Activated T-cell treated with anti-CD3 and anti-CD28 coated beads, Interleukin-2, amount 50 U/mL, for 24 hours (primary cell): ENCODE measurements around the gene PDE4D.
A peak's percentile ranks its signal among the peaks of the same experiment; 100 is the strongest.

ENCODE experiments used
- DNase-seq: peaks from one replicate; pipeline ENCODE4 v3.0.0-alpha.2; 2020
- H3K27ac Mint-ChIP-seq: 2 replicates; pipeline ENCODE4 v1.8.0; 2020; ENCODE audit warnings: mild to moderate bottlenecking, mixed read lengths
- H3K27me3 Mint-ChIP-seq: 2 replicates; pipeline ENCODE4 v1.8.0; 2020; ENCODE audit warnings: mixed read lengths
- H3K36me3 Mint-ChIP-seq: 2 replicates; pipeline ENCODE4 v1.8.0; 2020; ENCODE audit warnings: low read depth, mixed read lengths
- H3K4me1 Mint-ChIP-seq: 2 replicates; pipeline ENCODE4 v1.8.0; 2020; ENCODE audit warnings: low read depth, mixed read lengths
- H3K4me3 Mint-ChIP-seq: 2 replicates; pipeline ENCODE4 v1.8.0; 2020; ENCODE audit warnings: mild to moderate bottlenecking, moderate library complexity, mixed read lengths
- H3K9me3 Mint-ChIP-seq: 2 replicates; pipeline ENCODE4 v1.8.0; 2020; ENCODE audit warnings: mixed read lengths

Gene PDE4D

DNA sequence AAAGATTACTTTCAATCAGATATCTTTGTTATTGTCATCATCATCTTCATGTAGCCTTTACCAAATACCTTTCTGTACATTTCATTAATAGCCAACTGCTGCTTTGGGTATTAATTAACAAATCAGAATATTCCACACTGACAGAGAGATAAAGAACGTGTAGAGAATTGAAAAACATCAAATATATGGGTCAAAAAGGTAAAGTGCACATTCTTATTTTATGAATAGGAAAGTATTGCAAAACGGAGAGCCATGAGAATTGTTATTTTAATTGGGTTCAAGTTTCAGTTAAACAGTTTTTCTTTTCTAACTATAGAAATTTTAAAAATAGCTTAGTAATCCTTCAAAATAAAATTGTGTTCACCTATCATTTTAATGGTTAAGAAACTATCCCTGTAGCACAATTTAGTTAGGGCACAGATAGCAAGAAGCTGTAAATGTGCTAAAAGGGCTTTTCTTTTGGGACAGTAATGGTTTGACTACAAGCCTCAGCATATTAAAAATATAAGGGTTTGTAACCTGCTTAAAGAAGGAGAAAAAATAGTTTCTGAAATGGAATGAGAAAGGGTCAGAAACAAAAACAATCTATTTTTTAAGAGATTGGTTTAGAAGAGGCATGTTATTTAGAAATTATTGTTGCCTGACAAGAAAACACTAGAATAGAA is 62.9 kb downstream of the PDE4D start:
- H3K27ac Mint-ChIP-seq: no peak overlapping the region

DNA sequence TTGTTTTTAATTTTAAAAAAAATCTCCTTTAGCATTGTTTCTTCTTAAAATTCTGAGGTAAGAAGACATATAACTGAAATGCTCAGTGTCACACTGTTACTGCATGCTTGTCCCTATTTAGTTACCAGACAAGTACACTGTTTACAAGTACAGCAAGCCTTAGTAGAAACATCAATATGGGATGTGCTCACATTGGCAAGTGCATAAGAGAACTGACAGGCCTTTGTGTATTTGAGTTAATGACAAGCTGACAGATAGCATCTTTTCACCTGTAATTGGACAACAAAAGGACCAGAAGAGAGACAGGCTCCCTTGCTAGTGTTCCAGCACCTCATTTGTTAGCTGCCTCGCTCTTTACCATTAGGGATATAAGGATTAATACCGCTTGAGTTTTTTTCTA is 63.6 kb downstream of the PDE4D start:
- no peak overlapping the region for H3K27ac Mint-ChIP-seq
- DNase-seq: no peak
- no peaks in the 10 kb centered on the region for H3K4me1 Mint-ChIP-seq
- H3K27me3 Mint-ChIP-seq: no peaks in the 10 kb centered on the region
- H3K4me3 Mint-ChIP-seq: no peak overlapping the region
- H3K36me3 Mint-ChIP-seq: no peaks in the 10 kb centered on the region
- no peaks in the 10 kb centered on the region for H3K9me3 Mint-ChIP-seq

More for the DNA sequence above, 62.9 kb downstream of the PDE4D start:
- no peaks in the 10 kb centered on the region for H3K4me1 Mint-ChIP-seq
- no peak overlapping the region for H3K4me3 Mint-ChIP-seq
- no peaks in the 10 kb centered on the region for H3K9me3 Mint-ChIP-seq
- DNase-seq: no peak
- no peaks in the 10 kb centered on the region for H3K27me3 Mint-ChIP-seq
- no peaks in the 10 kb centered on the region for H3K36me3 Mint-ChIP-seq

DNA sequence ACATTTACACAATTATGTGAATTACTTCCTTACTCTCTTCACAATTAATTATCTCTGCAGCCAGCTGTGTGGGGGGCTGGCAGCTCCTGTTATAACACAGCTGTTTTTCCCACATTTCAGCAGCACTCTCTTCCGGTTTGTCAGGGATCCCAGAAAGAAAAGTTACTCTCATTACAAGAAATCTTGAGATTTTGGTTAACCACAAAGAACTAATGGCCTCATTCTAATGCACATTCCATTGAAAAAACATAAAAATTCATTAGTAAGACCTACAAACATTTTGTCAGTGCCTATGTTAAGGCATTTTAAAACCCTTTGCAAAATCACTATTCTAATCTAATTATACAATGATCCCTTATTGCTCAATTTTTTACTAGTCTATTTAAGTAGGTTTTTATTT is 64.1 kb downstream of the PDE4D start:
- Mint-ChIP-seq H3K9me3 (no peaks in the 10 kb centered on the region), H3K27ac (no peak overlapping the region), H3K36me3 (no peaks in the 10 kb centered on the region), H3K27me3 (no peaks in the 10 kb centered on the region), H3K4me1 (no peaks in the 10 kb centered on the region), H3K4me3 (no peak overlapping the region)
- no peak for DNase-seq

DNA sequence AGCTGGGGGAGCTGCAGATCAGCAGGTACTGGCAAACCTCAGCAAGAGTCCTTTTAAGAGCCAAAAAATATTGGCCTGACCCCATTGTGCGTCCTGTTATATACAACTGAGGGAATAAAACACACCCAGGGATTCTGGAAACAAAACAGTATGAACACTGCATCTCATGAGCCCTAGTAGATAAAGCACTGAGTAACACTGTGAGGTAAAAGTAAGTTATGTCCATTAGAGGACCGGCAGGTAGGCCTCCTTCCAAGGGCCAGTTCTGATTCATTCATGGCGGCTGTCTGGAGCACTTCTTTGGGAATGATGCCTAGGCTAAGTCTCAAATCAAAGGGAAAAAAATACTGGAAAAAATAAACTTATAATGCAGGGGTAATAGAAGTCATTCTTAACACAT is 64.9 kb downstream of the PDE4D start:
- Mint-ChIP-seq H3K9me3 (no peaks in the 10 kb centered on the region), H3K4me1 (no peaks in the 10 kb centered on the region), H3K27me3 (no peaks in the 10 kb centered on the region), H3K36me3 (no peaks in the 10 kb centered on the region), H3K4me3 (no peak overlapping the region), H3K27ac (no peak overlapping the region)
- DNase-seq: no peak

DNA sequence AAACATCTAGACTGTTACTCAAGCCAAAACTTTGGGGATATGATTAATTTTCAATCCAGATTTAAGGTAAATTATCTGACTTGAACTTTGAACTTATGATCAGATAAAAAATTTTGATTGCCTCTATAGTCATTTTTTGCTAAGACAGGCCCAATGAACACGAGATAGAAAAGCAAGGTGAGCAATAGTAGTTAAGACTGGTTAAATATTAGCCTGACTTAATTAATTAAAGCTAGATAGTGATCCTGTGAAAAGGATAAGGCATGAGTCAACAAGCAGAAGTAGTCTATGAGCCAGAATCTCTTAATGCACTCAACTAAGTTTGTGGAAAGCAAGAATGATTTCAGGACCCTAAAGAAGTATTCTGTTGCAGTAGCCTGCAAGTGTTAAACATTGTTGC is 66.5 kb downstream of the PDE4D start:
- Mint-ChIP-seq H3K9me3 (no peaks in the 10 kb centered on the region), H3K4me1 (no peaks in the 10 kb centered on the region), H3K36me3 (no peaks in the 10 kb centered on the region), H3K27ac (no peak overlapping the region), H3K27me3 (peaks cover 6% of the 10 kb centered on the region), H3K4me3 (no peak overlapping the region)
- no peak for DNase-seq

DNA sequence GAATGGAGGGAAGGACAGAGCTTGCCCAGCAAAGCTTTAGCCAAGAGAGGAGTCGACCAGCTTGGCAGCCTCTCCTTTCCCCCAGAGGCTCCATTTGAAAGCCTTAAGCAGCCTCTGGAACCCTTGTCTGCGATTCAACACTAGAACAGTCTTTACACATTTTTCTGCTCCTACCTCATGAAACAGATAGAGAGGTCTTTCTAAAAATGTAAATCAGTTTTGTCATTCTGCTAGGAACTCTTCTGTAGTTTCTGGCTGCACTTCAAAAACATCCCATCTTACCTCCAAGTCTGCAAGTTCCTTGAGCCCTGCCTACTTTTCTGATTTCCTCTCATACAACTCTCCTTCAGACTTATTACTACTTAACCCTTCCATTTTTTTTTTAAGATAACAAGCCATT is 70.1 kb downstream of the PDE4D start:
- H3K4me3 Mint-ChIP-seq: no peak overlapping the region
- H3K9me3 Mint-ChIP-seq: no peaks in the 10 kb centered on the region
- H3K4me1 Mint-ChIP-seq: no peaks in the 10 kb centered on the region
- DNase-seq: no peak
- peaks cover 21% of the 10 kb centered on the region for H3K27me3 Mint-ChIP-seq
- H3K27ac Mint-ChIP-seq: no peak overlapping the region
- H3K36me3 Mint-ChIP-seq: no peaks in the 10 kb centered on the region

DNA sequence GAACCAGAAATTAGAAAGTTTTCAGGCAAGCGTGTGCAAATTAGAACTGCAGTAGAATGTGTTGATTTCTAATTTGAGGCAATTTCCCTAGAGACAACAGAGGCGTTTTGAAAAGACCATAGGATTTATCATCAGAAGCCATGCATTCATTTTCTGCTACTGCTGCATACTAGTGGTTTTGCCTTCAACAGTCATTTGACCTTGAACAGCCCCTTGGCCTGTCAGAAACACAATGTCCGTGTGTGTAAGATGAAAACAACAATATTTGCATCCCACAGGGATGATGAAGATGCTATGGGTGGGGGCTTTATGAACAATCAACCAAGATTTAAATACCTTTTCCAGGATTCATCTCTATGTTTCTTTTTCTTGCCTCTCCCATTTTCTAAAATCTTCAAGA is 73.7 kb downstream of the PDE4D start:
- Mint-ChIP-seq H3K9me3 (no peaks in the 10 kb centered on the region), H3K4me1 (no peaks in the 10 kb centered on the region), H3K27ac (no peak overlapping the region), H3K27me3 (peaks cover 24% of the 10 kb centered on the region), H3K36me3 (no peaks in the 10 kb centered on the region), H3K4me3 (no peak overlapping the region)
- no peak for DNase-seq

DNA sequence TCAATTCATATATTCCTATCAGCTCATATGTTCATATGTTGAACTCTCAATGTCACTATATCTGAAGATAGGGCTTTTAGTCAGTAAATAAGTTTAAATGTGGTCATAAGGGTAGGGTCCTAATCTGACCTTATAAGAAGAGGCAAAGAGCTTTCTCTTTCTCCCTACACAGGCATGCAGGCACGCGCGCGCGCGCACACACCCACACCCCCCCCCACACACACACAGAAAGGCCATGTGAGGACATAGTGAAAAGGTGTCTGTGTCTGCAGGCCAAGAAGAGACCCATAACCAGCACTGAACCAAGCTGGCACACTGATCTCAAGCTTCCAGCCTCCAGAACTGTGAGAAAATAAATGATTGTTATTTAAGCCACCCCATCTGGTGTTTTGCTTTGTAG is 76.0 kb downstream of the PDE4D start:
- Mint-ChIP-seq H3K27ac (no peak overlapping the region), H3K27me3 (peaks cover 19% of the 10 kb centered on the region), H3K36me3 (no peaks in the 10 kb centered on the region), H3K4me3 (no peak overlapping the region), H3K9me3 (no peaks in the 10 kb centered on the region), H3K4me1 (no peaks in the 10 kb centered on the region)
- no peak for DNase-seq

DNA sequence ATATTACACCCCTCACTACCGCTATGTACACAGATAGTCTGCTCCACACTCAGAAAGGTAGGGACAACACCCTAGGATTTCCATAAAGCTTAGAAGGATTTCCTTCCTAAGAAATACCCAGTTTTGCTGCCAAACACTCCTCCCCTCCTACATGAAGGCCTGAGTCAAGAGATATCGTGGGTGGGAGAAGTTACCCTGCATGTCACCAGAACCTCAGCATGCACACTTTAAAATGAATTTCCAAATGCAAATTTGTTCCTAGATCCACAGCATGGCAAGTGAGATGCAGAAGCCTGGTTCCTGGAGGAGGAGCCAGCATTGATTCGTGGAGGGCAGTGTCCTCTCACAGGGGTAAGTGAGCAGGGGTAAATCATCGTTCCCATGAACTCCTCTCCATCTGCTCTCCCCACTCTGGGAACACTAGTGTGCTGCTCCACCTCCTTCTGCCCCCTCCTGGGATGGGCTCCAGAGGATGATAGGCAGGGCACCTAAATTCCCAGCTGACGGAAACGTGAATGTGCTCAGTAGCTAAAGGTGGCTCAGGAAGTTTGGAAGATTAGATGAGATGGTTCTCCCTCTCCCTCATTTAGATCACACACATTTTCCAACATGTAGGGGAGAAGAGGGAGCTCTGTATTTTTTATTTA is 76.7 kb downstream of the PDE4D start:
- no peak overlapping the region for H3K27ac Mint-ChIP-seq
- peaks cover 17% of the 10 kb centered on the region for H3K27me3 Mint-ChIP-seq
- DNase-seq: no peak
- no peaks in the 10 kb centered on the region for H3K36me3 Mint-ChIP-seq
- H3K9me3 Mint-ChIP-seq: no peaks in the 10 kb centered on the region
- H3K4me3 Mint-ChIP-seq: no peak overlapping the region
- no peaks in the 10 kb centered on the region for H3K4me1 Mint-ChIP-seq

DNA sequence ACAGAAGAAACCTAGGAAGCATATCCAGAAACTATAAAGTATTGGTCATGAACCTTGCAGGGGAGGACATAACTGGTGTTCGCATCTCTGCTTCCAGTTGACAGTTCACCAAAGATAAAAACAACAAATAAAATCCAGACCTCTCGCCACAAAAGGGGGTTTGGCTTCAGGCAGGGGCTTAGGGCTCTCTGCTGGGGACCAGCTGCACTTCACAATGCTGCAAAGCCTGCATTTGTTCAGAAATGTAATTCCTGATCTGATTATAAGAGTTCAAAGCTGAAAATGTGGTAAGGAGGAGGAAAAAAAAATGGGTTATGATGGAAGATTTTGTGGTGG is 79.0 kb downstream of the PDE4D start:
- Mint-ChIP-seq H3K4me3 (no peak overlapping the region), H3K27ac (no peak overlapping the region), H3K36me3 (no peaks in the 10 kb centered on the region), H3K4me1 (no peaks in the 10 kb centered on the region), H3K27me3 (peaks cover 23% of the 10 kb centered on the region), H3K9me3 (no peaks in the 10 kb centered on the region)
- no peak for DNase-seq

DNA sequence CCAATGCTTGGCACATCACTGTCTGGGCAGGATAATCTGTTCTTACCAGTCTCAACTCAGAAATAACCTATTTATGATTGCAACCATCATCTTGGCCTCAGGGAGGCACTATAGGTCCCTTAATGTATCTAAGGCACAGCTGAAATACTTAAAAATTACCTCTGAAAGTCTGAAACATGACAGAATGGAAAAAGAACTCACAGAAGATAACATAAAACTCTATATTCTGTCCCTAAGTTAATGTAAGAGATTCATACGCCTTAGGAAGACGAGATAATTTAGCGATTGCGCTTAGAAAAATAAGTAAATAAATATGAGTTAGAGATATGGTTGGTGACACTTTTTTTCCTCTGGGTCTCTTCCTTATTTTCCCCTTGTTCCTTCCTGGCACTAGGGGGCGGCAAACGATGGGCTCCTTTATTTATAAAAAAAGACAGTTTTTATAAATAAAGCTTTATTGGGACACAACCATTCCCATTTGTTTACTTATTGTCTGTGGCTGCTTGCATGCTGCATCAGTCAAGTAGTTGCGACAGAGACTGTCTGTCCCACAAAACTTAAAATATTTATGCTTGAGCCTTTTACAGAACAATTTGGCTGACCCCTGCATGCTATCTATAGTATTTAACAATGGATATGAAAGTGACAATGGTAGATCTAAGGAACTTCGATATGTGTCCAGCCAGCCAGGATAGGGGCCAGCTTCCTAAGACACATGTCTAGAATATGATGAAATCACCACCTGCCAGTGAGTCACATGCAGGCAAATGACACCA is 79.6 kb downstream of the PDE4D start:
- no peak overlapping the region for H3K27ac Mint-ChIP-seq
- H3K36me3 Mint-ChIP-seq: no peaks in the 10 kb centered on the region
- H3K4me3 Mint-ChIP-seq: no peak overlapping the region
- peaks cover 18% of the 10 kb centered on the region for H3K27me3 Mint-ChIP-seq
- no peak for DNase-seq
- H3K9me3 Mint-ChIP-seq: no peaks in the 10 kb centered on the region
- H3K4me1 Mint-ChIP-seq: no peaks in the 10 kb centered on the region

DNA sequence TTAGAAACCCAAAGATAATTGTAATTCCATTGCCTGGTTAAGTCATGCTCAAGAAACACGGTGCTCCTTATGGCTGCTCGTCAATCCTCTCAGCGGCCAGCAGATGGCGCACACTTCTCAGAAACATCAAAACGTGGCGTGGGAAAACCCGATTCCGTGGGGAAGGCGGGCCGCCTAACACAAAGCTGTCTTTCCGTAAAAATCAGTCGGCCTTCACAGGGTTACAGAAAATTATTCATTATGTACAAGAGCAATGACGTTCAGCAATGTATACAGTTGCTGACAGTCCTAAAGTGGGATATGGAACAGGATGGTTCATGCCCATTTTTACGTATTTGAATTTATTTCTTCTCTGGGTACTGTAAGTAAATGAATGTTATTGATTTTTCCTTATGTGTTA is 83.5 kb downstream of the PDE4D start:
- Mint-ChIP-seq H3K27me3 (peaks cover 16% of the 10 kb centered on the region), H3K4me3 (no peak overlapping the region), H3K36me3 (no peaks in the 10 kb centered on the region), H3K27ac (no peak overlapping the region), H3K4me1 (no peaks in the 10 kb centered on the region), H3K9me3 (no peaks in the 10 kb centered on the region)
- DNase-seq: peak; percentile 73

DNA sequence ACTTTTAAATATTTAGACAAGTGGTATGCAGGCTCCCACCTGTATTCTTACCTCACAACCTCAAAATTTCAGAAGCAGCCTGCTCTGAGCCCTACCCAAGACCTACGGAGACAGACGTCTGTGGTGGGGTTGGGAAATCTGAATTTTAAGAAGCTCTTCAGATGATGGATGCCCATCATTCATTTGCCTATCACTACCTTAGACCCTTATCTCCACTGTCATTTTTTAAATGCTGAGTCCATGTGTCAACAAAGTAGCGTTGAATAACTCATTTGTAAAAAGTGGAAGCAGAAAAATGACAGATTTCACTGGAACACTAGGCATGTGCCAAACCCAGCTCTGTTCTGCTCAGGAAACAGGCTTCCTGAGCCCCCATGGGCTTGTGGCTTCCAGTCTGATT is 85.7 kb downstream of the PDE4D start:
- Mint-ChIP-seq H3K4me1 (no peaks in the 10 kb centered on the region), H3K4me3 (no peak overlapping the region), H3K27ac (no peak overlapping the region), H3K9me3 (no peaks in the 10 kb centered on the region), H3K27me3 (peaks cover 18% of the 10 kb centered on the region), H3K36me3 (no peaks in the 10 kb centered on the region)
- no peak for DNase-seq

DNA sequence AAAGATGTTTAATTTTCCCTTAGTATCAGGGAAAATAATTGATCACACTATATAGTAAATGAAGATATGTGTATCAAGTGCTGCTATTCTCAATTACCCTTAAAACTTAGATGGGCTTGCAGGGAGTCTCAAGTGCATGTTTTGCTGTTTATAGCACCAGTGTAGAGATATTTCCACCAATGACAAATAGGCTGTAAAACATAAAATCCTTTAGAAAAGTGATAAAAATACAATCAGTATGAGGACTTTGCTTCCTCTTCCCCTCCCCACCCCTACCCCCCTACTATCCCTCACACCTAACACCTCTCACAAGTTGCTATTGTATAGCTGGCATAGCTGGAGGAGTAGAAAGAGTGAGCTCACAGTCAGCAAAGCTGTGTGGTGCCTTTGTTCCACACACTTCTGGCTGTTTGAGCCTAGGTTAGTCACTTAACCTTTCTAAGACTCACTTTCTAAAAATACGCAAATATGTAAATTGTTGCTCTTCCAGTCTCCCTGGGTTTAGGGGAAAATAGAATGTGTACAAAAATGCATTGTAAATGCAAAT is 93.1 kb downstream of the PDE4D start:
- Mint-ChIP-seq H3K4me1 (no peaks in the 10 kb centered on the region), H3K9me3 (no peaks in the 10 kb centered on the region), H3K36me3 (no peaks in the 10 kb centered on the region), H3K4me3 (no peak overlapping the region), H3K27me3 (peaks cover 9% of the 10 kb centered on the region), H3K27ac (no peak overlapping the region)
- DNase-seq: no peak
